Stimulated activated CD8-positive, alpha-beta memory T cell treated with anti-CD3 and anti-CD28 coated beads, Interleukin-15, amount 100 ng/mL, for 4 hours (primary cell): ENCODE results near the gene GRIP2.
A peak's percentile ranks its signal among the peaks of the same experiment; 100 is the strongest.

Source experiments
- DNase-seq, 2 donors: peaks; one replicate each; pipeline ENCODE4 v3.0.0-alpha.2; 2020; ENCODE audit warnings: low read depth in 2 of 2

The GRIP2 gene

DNA sequence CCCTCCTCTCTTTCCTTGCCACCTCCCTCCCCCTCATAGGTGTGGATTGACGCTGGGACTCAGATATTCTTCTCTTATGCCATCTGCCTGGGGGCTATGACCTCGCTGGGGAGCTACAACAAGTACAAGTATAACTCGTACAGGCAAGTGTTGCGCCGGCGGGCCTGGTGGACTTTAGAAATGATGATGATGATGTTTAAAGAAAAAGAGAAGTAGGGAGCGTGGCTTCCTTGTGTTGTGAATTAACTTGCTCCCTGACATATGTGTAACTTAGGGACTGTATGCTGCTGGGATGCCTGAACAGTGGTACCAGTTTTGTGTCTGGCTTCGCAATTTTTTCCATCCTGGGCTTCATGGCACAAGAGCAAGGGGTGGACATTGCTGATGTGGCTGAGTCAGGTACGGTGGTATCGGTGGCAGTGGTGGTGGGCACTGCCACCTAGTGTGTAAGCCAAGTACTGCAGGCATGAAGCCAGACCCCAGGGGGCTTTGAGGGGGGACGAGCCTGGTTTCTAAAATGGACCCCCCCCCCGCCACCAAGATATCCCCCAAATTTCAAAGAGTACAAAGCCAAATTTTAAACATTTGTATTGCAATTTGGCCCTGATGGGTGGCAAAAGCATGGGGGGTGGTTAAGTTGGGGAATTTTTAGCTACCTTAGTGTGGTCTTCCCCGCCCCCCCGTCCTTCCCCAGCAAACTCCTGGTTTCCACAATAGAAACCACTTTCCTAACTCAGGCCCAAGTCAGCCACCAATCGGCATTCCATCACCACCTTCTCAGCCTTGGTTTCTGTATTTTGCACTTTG is 72.1 kb downstream of the GRIP2 start:
- DNase-seq: peak in 1 of 2 donors; percentile 8

DNA sequence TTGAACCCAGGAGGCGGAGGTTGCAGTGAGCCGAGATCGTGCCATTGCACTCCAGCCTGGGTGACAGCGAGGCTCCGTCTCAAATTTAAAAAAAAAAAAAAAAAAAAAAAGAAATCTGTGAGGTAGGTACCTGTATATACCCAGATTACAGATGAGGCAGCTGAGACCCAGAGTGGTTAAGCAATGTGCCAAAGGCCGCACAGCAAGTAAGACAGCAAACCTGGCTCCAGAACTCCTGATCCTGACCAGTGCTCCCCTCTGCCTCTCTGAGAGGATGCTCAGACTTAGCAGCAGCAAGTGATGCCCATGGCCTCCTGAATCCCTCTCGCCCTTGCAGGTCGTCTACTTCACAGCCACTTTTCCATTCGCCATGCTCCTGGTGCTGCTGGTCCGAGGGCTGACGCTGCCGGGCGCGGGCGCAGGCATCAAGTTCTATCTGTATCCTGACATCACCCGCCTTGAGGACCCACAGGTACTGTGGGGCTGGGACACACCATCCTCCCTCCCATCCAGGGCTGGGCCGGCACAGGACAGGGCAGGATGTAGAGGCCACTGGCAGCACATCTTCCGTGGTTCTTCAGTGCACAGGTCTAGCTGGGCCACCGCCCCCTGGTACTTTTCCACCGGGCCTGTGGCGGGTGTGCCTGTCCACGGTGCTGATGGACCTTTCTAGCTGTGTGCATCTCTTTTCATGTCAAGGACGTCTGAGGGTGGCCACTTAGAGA is 73.8 kb downstream of the GRIP2 start:
- no peak for DNase-seq

DNA sequence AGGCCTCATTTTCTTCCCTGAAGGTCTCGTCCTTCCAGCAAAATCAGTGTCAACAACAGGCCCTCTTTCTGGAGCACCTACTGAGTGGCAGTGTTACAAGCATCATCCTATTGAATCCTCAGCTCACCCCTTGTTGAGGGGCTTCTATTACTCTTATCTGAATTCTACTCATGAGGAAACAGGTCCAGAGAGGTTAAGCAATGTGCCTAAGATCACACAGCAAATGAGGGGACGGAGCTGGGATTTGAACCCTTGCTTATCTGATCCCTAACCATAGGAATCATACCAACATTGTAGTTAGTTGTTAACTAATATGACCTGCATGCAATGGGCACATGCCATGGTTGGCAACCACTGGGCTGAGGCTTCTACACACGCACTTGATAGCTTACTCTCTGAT is 74.7 kb downstream of the GRIP2 start:
- no peak for DNase-seq

DNA sequence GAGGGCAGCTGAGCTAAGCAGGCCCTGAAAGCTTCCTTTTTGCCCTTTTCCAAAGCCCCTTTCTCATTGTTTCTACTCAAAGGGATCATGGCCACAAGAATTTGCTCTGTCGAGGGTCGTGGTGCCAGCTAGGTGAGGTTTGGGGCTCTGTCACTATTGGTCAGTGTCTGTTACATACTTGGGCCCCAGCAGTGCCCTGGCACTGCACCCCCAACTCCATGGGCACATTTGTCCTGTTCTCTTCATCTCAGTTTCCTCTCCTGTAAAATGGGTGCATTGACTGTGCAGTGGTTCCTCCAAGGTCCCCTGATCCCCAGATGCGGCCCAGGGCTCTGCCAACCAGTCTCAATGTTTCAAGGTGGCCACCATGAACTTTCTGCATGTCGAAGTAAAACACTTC is 75.6 kb downstream of the GRIP2 start:
- DNase-seq: no peak

DNA sequence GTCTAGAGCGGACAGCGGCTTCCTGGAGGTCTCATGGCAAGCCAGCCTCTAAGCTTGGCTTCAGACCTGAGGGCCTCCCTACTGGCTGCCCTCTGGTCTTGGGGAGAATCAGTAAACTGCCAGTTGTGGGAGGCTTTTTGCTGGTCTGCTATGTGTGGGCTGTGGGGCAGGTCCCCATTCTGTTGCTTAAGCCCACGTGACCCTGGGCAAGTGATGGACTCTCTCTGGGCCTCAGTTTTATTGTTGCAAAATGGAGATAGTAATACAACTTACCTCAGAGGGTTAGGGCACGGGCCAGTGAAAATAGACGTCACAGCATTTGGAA is 76.0 kb downstream of the GRIP2 start:
- DNase-seq: no peak

DNA sequence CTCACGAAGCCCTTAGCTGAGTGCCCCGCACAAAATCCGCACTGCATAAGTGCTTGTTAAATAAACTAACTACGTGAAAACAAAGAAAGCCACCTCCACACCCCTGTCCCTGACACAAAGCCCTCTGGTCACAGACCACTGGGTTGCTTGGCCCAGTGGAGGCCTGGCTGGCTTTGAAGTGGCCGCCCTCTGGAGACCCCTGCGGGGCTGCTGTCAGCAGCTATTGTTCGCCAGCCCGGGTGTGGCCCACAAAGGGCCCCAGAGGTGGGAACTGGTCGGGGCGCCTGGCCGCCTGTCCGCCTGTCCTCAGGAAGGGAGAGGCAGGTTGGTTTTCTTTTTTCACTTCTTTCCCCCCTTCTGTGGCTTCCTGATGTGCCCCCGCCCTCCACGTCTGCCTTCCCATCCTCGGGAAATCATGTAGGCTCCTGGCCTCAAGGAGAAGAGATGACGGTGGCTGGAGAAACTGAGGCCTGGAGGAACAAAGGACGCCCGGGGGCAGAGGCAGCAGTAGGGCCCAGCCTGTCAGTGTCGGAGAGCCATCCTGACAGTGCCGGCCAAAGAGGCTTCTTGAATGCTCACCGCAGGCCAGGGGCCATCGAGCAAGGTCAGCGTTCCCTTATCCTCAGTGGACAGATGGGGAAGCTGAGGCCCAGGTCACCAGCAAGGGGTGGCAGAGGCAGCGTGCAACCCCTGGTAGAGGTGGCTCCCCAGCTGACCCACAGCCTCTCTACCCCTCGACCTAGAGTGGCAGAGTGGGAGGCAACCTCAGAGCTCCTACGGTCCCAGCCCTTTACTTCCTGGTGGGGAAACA is 76.6 kb downstream of the GRIP2 start:
- no peak for DNase-seq

DNA sequence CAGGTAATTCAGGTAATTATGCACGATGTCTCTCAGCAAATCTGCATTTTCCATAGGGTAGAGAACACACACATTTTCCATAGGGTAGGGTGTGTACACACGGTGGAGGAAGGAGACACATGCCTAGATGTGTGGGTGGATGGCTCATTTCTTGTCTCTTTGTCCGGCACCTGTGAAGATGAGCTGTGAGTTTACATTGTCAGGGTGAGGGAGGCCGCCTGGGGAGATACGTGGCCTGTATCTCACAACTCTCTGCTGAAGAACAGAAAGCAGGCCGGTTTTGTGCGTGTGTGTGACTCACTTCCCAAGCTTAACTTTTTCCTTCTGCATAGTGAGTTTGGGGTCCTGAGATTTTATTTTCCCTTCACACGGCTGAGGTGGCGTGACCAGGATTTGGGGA is 77.4 kb downstream of the GRIP2 start:
- DNase-seq: no peak

DNA sequence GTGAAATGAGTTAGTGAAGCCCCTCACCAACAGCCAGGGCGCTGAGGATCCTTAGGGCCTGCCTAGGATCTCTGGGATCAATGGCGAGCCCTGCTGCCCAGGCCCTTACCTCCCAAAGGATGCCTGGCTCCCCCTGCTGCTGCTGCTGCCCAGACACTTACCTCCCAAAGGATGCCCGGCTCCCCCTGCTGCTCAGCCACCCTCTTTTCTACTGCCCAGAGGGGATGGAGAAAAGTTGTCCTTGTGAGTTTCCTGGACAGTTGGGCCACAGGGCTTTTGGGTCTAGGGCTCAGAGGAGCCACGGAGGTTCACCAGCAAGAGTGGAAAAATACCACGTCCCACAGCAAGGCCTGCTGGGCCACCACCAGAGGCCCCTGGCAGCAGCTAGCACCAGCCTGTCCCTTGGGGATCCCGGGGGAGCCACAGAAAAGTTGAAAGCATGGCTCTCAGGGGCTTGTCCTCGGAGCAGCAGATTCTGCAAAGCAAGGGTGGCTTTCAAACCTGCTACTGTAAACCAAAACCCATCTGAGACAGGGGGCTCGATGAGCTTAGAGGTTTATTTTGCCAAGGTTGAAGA is 78.3 kb downstream of the GRIP2 start:
- no peak for DNase-seq

DNA sequence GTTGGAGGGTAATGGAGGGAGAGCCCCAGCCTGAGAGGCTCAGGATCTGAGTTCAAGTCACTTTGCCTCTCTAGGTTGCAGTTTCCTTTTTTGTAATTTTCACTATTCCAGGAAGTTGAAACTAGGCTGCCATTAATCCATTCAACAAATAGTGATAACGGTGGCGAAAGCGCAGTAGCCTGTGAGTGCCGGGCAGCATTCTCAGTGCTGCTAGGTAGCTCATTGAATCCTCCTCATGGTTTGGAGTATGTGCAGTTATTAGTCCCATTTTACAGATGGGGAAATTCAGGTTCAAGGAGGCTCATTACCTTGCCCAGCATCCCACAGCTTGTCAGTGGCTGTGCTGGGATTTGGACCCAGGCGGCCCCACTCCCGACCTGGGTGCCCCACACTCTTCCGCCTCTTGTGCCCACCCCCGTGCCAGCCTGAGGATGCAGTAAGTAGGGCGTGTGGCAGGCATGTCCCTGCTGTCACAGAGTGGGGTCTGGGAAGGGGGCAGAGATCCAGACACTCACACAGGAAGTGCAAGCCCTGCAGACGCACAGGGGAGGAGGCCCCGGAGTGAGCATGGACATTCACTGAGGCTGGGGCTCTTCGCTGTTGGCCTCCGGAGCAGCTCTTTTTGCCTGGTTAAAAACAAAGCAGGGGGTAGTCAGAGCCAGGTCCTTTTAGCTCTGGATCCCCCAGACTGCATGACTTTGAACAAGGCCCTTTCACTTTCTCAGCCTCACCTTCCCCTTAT is 79.0 kb downstream of the GRIP2 start:
- no peak for DNase-seq

DNA sequence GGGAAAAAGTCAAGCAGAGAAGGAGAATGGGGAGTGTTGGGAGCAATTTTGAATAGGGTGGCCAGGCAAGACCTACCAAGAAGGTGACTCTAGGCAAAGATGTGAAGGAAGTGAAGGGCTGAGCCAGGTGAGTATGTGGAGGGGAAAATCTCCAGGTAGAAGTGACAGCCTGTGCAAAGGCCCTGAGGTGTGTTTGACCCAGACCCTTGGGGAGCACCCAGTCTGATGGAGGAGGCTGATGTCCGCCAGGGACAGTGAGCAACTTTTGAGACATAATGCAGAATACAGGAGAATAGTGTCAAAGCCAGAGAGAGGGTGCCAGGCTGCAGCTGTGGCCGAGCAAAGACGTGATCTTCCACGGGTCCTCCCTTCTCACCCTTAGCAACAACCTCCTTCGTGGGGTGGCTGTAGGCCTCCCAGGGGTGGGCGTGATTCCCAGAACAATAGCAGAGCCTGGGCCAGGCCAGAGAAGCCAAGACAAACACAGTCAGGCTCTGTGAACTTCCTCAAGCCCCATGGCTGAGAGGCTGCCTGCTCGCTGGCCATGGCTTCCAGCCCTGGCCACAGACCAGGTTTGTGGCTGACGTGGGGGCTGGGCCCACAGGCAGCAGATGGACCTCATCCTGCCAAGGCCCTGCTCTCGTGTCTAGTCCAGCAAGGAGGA is 79.7 kb downstream of the GRIP2 start:
- no peak for DNase-seq

DNA sequence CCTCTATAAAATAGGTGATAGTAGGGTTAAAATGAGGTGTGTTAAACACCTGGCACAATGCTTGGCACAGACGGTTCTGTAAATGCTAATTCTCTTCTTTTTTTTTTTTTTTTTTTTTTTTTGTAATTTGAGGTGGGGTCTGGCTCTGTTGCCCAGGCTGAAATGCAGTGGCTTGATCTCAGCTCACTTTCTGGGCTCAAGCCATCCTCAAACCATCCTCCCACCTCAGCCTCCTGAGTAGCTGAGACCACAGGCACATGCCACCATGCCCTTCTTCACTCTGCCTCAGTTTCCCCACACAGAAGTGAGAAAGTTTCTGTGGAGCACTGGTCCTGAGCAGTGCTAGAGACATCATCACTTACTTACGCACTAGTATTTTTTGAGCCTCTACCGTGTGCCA is 80.4 kb downstream of the GRIP2 start:
- no peak for DNase-seq

DNA sequence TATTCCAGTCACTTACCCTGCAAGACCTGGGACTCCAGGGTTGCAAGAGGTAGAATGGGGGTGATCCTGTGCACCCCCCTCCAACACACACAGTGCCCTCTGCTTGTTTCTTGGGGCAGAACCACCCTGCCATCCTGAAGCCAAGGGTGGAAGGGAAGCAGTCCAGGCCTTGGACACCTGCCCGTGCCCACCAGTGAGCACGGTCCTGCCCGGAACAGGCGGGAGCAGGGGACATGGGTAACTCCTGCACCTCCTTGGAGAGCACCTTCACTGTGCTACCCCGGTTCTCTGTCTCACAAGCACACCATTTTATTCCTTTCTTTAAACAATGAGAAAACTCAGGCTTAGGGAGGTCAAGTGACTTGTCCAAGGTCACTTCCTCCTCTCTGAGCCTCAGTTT is 80.8 kb downstream of the GRIP2 start:
- no peak for DNase-seq

DNA sequence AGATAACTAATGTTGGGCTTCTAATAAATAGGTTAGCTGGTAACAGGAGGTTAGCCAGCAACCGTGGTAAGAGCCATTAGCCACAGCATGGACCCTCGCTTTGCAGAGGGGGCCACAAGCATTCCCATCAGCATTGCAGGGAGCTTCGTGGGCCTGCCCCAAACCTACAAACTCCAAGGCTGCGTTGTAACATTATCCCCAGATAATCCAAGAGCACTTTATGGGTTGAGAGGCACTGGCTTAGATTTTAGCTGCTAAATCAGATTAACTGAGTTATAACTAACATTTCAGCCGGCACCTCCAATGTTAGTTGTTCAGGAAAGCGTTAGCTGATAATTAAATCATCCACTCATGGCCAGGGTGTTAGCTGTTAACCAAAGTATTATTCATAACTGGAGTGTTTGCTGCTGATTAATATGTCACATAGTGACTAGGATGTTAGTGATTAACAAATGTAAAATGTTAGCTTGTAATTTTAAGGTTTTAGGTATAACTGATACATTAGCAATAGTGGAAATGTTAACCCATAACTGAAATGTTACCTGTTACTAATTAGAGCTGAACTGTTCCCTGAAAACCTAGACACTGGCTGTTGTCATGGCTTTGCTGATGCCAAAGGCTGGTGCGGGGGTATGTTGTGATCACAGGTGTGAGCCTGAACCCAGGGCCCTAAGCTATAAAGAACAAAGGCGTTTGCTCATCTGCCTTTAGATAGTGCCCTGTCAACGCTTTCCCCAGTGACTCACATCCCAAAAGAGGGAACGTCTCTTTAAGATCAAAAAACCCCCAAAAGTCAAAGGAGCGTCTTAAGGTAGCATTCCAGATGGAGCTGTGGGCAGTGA is 81.5 kb downstream of the GRIP2 start:
- DNase-seq: no peak

DNA sequence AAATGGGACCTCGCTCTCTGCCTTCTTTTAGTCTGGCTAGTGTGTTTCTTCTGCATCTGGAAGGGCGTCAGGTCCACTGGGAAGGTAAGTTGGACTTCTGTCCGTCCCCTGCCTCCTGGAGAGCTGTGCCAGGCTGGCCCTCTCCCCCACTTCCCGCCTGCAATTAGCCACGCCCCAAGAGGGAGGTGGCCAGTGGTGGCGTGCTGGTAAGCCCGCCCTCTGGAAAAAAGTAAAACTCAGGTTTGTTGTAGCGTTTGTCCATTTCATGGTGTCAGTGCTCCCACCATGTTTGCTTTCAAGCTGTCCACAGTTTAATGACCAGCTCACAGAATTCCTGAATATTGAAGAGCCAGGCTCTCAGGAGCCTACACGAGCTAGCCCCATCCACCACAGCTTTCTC is 82.1 kb downstream of the GRIP2 start:
- DNase-seq: no peak

DNA sequence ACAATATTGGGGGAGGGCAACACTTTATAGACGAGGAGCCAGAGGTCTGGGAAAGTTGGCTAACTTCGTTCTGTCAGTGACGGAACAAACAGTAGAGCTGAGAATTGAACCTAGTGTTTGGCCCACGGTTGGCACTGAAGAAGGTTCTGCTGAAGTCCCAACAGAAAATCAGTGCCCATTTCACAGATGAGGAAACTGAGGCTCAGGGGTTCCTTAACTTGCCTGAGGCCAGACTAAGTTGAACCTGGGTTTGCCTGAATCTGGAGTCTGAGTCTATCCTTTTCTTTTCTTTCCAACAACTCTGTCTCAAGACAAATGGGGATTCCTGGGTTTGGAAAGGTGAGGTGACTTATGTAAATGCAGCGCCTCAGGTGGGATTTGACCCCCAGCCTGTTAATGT is 82.7 kb downstream of the GRIP2 start:
- DNase-seq: no peak

DNA sequence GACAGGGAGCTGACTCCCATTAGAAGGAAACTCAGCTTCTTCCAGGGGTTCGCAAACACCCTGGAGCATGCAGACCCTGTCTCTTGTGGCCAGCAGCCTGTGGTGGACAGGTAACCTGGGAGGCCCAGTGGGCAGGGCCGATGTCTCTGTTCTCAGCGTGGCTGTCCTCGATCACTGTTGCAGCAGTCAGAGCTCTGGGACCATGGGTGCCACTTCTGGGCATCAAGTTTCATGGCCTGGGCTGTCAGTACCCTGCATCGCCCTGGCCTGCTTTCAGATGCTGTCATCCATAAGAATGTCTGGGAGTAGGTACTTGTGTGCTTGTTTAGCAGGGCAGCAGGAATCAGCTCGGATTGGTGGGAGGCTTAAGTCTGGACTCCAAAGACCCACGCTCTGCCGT is 83.3 kb downstream of the GRIP2 start:
- no peak for DNase-seq

DNA sequence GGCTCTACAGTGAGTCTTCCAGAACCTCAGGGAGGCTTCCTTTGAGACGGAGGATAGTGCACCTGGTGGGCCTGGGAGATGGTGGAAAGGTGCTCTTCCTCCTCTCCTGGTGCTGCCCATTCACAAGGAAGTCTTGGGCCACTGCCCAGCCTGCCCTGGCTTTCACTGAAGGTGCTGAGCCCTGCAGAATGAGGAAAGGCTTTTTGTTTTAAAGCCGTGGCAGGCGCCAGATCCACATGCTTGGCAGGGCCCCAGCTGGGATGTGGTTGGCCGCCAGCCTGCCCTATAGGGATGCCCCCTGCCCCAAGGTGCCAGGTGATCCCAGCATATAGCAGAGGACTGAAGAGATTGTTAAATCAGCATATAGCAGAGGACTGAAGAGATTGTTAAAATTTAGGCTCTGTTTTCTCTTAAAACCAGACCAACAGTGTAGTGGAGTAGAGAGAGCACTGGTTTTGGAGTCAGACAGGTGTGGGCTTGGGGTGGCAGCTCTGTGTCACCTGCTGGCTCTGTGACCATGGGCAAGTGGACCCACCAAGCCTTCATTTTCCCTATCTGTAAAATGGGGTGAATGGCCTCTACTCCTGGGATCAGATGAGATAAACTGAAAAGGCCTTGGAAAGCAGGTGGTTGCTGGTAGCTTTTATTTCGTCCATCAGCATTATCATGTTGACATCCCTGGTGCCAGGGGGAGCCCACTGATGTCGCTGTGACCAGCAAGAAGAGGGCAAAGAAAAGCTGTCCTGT is 84.4 kb downstream of the GRIP2 start:
- no peak for DNase-seq

DNA sequence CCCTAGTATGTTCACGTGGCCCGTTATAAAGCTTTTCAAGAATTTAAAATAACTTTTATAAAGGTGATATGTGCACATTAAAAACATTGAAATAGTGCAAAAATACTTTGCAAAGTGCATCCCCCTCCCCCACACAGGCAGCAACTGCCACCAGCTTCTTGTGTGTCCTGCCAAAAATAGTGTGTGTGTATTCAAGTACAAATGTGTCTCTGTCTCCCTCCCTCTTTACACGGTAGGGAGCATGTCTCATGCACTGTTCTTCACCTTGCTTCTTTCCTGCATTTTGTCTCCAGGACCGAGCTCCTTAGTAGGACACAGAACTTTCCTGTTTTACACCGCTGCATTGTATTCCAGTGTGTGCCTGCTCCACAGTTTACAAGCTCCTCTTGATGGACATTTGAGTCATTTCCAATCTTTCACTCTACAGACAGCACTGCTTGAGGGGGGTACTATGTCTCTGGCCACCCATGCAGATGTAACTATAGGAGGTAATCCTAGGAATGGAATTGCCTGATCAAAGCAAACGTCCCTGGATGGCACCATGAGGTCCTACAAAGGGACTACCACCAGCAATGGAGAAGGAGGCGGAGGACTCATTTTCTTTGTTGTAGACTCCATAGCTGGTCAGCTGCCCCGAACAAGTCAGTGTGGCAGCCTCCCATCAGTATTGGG is 85.4 kb downstream of the GRIP2 start:
- no peak for DNase-seq
